OCI-M2 (cell line): ENCODE results near the gene AMIGO3.

Source experiments
- DNase-seq: peaks from one replicate; lab custom pipeline; 2025; ENCODE audit not compliant: unreplicated experiment; lab: John Stamatoyannopoulos, UW

Gene AMIGO3

DNA sequence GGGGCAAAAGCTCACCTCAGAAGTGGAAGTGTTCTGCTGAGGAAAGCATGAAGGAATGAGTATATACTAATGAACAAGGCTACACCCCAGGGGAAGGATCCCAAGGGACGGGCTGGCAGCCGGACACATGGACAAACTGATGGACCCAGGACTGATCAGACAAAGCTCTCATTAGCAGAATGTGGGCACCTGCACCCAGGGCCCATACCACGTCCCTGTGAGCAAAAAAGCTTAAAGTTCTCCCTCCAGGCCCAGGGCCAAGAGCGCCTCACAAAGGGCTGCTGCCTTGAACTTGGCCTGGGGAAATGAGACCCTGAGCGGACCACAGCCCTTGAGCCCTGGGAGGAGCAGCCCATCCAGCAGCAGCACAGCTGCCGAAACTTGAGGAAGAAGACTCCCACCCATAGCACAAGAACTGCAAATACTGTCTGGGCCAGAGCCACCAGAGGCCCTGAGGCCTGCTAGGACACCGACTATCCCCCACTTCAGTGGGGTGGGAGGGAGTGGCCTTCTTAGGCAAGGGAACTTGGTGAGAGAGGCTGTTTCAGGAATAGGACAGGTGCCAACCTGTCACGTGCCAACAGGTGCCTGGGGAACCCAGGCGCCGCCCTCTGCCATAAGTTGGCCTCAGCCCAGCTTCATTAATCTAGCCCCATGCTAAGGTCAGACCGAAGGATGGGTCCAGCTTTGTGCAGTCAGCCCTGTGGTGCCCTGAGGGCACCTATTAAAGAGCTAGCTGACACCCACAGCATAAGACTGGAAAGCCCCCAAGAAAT is 6.6 kb upstream of the AMIGO3 start:
- DNase-seq: no peak

- no peak for DNase-seq
These were observed 5.1 kb upstream of the AMIGO3 start for GRCh38 chr3:49724586-49724985.

DNA sequence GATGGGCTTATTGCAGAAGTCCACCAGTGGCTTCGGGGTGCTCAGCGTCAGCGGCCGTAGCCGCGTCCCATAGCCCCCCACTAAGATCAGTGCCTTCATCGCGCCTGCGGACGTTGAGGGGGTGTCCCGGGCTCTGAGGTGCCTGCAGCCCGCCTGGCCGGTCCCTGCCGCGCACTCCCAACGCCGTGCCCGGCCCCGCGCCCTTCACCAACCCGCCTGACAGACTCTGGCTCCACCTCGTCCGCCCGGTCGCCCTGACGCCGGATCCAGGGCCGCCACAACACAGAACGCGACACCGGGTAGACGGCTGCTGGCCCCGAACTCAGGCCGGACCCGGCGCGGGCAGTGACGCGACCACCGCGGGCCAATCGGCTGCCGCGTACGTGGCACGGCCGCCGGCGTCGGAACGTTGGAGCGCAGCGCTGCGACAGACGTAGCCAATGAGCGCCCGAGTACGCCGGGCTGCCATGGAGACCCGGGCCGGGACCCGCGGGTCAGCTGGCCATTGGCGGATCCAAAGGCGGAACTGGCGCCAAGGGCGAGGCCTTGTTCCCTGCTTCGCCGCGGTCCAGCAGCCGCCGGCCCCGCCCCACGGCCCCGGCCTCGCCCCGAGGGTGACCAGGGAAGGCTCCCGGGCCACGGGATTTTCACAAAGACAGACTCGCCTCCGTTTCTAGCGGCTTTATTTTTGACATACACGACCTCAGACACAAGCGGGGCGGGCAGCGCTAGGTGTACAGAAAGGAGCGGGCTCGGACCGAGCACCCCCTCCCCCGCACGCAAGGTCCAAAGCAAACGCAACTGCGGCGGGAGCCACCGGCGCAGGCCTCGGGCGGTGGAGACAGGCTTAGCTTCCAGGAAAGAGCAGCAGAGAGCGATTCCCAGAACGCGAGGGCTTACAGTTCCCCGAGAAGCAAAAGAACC is 4.4 kb upstream of the AMIGO3 start, which contains the start of gene GMPPB:
Gene GMPPB, minus strand, starts transcription at position 324 of the 924 bp plus-strand sequence. Its CDS starts 225 bp downstream, at position 99.
- peak; percentile 45 for DNase-seq

GRCh38 chr3:49723296-49723627 is 3.8 kb upstream of the AMIGO3 start:
- DNase-seq: no peak

- no peak for DNase-seq
These were observed 3.4 kb upstream of the AMIGO3 start for GRCh38 chr3:49722896-49723295.

GRCh38 chr3:49721896-49722781 is 2.7 kb upstream of the AMIGO3 start:
- DNase-seq: no peak

- no peak for DNase-seq
These were observed 2.1 kb upstream of the AMIGO3 start for GRCh38 chr3:49721596-49721895.

DNA sequence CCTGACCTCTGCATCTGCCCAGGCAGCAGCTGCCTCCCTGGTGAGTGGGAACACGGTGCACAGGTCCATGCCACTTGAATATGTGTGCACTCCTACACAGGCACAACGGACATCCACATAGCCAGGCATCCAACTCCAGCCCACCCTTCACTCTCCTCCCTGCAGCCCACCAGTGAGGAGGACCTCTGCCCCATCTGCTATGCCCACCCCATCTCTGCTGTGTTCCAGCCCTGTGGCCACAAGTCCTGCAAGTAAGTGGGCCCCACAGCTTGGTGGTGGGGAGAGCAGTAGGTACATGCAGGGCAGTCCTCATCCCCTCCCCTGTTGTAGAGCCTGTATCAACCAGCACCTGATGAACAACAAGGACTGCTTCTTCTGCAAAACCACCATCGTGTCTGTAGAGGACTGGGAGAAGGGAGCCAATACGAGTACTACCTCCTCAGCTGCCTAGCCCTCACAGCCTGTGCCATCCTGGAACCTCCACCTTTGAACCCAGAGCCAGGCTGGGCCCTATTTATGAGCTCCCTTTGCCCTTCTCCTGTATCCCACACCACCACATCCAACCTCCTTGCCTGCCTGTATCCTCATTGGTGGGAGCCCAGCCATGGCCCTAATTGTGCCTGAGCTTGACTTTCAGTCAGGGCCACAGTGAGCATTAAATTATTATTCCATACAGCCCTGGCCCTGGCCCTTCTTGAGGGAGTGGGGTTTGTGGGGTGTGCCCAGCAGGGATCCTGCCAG is 1.5 kb upstream of the AMIGO3 start:
- no peak for DNase-seq

DNA sequence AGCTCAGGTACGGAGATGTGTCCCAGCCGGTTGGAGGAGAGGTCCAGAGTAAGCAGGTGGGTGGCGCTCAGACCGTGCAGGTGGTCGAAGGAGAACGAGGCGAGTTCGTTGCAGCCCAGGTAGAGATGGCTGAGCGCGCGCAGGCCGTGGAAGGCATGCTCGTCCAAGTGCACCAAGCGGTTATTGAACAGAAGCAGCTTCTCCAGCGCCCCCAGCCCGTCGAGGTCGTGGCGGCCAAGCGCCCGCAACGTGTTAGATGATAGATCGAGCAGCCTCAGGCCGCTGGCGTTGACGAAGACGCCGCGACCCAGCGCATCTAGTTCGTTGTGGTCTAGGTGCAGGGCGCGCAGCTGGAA is 648 bp downstream of the AMIGO3 start:
- DNase-seq: no peak

DNA sequence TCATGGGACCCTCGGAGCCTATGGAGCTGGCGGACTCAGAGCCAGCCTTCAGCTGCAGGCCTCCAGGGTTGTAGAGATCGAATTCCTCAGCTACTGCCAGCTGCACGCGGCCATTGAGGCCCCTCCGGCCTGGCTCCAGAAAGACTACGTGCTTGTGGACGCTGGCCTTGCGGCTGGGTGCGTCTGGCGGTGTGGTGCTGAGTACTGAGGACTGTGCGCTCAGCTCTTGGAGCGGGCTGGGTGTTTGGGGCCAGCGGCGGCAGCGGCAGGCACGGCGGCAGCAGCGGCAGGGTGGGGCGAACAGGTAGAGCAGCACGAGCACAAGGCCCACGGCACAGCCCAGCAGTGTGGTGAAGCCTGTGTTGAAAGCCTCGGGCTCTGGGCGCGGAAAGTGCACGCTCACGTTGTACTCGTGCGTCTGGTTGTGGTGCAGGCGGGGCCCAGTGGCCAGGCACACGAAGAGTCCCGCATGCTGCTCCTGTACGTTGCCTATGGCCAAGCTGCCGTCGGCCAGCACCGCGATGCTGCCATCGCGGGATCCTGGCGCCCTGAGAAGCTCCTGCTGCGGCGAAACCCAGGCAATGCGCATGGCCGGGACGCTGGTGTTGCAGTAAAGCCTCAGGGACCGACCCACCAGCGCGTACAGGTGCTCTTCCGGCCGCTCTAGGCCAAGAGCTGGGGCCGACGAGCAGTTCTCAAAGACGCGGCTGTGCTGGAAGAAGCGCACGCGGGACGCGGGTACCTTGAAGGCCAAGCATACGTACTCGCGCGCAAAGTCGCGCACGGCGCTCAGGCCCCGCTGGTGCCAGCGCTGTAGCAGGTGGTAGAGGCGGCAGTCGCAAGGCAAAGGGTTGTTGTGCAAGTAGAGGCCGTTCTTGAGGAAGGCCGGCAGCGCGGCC is 1.3 kb downstream of the AMIGO3 start:
- DNase-seq: no peak

DNA sequence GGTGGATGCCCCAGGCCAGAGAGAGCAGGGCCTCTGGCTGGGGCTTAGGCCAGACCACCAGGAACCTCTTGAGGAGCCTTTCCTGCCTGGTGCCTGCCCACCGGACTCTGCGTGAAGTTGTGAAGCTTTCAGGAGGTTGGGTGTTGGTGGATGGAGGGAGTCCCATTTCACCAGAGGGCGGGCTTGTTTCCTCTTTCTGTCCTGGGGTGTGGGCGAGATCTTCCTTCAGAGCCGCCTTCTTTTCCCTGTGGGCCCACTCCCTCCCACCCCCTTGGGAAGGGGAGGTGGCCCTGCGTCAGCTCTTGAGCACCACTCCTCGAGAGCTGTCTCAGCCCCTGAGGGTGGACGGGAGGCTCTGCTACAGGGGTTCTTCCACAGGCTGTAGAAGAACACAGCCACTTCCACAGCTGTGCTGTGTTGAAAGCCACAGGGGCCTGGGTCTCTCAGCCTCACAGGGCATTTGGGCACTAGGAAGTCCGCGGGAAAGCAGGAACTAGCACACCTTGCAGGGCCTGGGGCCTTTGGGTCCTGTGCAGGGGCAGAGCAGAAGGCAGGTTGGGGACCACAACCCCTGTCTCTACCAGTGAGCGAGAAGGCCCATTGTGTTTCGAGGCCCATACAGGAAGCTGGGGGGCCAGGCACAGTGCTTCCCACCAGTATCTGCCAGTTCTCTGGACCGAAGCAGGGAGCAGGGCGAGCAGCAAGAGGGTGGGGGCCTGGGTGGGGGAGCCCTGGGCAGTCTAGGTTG is 2.1 kb downstream of the AMIGO3 start:
- DNase-seq: no peak

- no peak for DNase-seq
These were observed 2.7 kb downstream of the AMIGO3 start for GRCh38 chr3:49716691-49717210.

DNA sequence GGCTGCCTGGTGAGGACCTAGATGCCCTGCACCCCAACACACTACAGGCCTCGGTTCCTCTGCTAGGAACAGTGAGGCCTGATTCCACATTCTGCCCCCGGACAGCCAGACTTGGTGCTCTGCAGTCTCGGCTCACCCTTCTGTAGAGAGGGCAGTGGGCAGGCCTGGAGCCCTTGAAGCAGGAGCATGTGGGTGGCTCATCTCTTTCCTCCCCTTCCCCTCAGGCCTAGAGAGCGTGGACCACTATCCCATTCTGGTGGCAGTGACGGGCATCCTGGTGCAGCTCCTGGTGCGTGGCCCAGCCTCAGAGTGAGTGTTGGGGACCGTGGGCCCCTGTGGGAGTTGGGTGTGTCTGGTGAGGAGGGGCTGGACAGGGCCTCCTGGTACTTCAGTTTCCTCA is 3.3 kb downstream of the AMIGO3 start:
- DNase-seq: no peak

DNA sequence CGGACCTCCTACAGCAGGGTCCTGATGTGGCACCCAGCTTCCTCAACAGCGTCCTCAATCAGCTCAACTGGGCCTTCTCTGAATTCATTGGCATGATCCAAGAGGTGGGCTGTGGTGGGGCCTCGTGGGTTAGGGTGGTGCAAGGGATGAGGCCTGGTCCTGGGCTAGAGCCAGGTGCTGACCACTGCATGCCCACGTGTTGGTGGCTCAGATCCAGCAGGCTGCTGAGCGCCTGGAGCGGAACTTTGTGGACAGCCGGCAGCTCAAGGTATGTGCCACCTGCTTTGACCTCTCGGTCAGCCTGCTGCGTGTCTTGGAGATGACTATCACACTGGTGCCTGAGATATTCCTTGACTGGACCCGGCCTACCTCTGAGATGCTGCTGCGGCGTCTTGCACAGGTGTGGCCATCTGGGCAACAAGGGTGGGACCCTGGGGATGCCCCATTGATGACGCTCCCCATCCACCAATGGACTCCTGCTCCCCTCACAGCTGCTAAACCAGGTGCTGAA is 3.8 kb downstream of the AMIGO3 start:
- no peak for DNase-seq

DNA sequence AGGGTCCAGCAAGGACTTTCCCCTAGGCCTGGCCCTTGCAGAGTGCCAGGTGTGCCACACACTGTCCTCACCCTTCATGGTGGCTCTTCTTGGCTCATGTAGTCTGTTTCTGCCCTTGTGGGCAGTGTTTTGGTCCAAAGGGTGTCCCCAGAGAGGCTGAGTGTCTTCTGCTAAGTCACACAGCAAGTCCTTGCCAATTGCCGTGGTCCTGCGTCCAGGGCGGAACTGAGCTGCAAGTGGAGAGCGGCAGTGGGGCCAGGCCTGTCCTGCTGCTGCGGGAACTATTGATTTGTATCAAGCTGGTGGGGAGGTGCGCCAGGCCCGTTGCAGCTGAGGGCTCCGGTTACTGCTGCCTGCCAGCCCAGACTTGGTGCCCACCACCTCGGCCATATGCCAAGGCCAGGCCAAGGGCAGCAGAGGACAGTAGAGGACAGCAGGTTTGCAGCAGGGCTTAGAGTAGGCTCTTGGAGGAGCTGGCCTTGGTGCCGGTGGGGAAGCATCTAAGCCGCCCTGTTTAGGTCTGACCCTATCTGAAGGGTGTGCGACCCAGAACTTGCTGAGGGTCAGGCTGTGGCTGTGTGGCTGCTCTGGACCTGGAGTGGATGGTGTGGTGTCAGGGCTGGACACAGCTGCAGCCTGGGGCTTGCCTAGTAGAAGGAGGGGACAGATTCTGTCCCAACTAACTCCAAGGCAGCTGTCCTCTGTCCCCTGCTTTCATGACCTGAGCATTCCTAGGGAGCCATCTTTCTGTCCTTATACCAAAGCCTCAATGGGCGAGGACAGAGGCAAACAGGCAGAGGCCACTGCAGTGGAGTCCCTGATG is 4.5 kb downstream of the AMIGO3 start:
- no peak for DNase-seq

GRCh38 chr3:49713336-49714105 is 6.0 kb downstream of the AMIGO3 start:
- DNase-seq: no peak
